GM18861 (cell line): ENCODE measurements around the gene HLA-DPA1.

Experiments used
- ATAC-seq: cut with Tn5 transposase; IDR thresholded peaks from one replicate; pipeline ENCODE4 v1.9.1; 2021; ENCODE audit not compliant: unreplicated experiment

HLA-DPA1 gene

DNA sequence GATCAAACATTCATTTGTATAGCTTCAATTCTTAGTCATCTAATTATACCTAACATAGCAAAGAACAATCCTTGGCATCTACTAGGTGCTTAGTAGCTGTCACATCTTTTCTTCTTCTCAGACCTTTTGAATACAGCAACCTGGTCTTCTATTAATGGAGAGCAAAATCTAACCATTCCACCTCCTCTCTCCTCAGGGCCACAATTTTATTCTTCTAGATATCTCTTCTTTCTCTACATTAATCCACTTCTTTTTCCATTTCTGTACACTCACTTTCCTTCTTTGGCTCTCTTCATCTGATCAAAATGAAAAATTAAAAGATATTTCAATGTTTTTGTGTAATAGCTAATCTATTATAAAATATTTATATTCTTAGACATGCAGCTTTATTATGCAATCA, 55.0 kb downstream of the HLA-DPA1 start:
- no peak for ATAC-seq

DNA sequence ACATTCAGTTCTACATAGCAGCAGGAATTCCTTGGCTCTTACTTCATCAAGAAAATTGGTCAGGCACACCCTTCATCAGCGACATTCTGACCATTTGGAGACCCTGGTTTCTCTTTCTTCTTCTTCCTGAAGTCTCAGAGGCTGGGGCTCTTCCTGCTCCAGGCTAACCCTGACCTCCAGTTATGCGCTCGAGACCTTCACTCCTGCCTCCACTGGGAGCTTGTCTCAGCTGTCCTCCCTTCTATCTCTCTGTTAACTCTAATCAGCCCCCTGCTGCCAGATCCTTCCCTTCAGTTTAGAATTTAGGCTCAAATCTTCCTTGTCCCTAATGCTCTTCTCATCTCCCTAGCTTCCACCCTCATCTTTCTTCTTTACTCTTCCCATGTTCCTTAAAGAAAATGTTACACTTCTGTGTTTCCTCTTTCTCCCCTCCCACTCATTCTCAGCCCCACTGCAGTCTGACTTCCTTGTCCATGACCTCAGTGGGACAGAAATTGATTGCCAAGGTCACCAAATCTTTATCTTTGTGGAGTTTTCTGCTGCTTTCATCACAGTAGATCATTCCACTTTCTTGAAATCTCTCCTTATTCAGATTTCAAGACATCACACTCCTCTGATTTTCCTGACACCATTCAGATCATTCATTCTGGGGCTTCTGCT, 55.6 kb downstream of the HLA-DPA1 start:
- no peak for ATAC-seq

DNA sequence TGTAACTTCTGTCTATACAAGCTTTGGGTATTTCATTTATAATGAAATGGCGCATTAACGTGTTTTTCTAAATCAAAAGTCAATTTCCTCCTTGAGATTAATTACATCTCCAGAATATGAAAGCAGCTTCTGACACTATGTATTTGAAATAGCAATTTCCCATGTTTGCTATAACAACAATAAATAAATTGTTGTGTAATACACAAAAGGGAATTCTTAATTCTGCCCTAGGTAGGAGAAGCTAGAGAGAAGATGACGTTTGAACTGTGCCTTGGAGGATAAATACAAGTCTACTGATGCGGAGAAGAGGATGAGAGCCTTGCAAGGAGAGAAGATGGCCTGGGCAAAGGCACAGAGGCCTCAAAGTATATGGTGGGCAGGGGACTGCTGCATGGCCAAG, 56.4 kb downstream of the HLA-DPA1 start:
- no peak for ATAC-seq

DNA sequence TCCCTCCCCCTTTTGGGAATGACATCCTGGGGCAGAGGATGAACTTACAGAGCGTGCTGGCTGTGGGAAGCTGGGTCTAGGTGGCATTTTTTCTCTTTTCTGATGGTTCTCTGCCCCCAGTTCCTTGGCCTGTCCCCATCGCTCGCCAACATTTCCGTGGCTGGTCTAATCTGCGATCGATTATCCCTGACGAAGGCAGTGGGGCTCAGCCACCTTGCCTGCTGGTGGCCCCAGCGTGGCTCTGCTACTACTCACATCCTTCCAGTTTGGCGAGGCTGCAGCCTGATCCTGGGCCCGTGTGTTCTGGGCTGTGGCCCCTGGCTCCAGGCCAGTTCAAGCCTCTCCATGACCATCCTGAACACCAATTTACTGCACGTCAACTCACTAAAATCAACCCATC, 57.7 kb downstream of the HLA-DPA1 start:
- no peak for ATAC-seq

DNA sequence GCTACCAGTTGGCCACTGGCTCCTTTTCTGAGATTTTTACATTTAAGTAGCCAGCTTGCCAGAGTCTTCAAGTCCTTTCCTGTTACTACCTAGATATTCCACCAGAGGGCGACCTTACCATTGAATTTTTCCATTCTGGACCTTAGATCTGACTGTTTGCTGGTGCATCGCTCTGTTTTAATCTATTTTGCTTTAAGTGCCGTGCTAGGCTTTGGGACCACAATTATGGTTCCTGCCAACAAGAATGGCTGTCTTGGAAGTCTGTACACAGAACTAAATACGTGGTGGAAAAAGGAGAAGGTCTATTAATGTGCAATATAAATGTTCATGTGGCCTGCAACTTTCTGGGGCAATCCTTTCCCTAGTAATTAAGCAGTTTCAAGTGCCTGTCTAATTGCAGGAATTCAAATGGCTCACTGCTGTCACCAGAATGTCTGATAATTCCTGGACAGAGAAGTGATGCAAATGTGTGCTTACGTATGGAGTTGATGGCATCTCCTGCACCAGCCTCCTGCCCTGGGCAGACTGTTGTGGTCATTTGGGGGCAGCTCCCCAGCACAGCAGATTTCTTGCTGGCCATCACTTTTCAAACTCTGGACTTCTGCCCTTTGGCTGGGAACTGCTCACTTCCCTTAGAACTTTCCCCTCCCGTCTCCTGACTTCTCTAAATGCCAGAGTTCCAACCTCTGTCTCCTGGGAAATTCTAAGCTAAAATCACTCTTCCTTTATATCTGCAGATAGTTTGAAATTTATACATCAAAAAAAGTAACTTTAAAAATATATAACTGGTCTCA, 58.4 kb downstream of the HLA-DPA1 start:
- no peak for ATAC-seq
